NCI-H2081 (cell line): ENCODE data around the gene GLOD4.
"Not testable (repeated sequence)": the region's sequence is repeated elsewhere in the genome, so short reads cannot be mapped to it uniquely, and the experiment has no call there.

Experiments
- DNase-seq, 2 experiments: peaks; one replicate each; lab custom pipeline; 2025; lab: John Stamatoyannopoulos, UW

Gene GLOD4, protein sequence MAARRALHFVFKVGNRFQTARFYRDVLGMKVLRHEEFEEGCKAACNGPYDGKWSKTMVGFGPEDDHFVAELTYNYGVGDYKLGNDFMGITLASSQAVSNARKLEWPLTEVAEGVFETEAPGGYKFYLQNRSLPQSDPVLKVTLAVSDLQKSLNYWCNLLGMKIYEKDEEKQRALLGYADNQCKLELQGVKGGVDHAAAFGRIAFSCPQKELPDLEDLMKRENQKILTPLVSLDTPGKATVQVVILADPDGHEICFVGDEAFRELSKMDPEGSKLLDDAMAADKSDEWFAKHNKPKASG

DNA sequence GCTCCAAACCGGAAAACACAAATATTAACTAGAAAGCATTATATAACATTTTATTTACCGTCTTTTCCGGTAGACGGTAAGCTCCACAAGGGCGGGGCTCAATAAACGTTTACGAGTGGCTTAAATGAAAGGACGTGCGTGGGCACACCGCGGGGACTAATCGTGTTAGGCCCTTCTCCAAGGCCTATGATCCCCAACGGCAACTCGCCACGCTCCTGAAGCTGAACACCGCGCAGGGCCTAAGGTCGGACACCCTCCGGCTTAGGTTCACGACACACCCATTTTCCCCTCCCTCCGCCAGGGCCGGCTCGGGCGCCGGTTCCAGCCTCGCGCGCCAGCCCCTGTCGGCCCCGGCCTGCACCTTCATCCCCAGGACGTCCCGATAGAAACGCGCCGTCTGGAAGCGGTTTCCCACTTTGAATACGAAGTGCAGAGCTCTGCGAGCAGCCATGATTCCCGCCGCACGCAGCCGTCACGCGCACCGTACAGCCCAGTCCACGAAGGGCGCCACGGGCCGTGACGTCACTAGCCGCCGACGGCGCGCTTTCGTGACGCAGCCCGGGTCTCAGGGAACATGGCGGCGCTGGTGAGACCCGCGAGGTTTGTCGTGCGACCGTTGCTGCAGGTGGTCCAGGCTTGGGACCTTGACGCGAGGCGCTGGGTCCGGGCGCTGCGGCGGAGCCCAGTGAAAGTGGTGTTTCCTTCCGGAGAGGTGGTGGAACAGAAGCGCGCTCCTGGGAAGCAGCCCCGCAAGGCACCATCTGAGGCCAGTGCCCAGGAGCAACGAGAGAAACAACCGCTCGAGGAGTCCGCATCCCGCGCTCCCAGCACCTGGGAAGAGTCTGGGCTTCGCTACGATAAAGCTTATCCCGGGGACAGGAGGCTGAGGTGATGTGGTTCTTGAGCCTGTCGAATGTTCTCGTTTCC lies at the start of gene GLOD4, which contains the start of gene MRM3:
Gene GLOD4, minus strand, starts transcription at position 476 of the 927 bp plus-strand sequence. Its CDS starts 25 bp downstream, at position 451.
Gene MRM3, plus strand, starts transcription at position 549 of the 927 bp plus-strand sequence. Its CDS starts 26 bp downstream, at position 575.
- peak; percentile 67 to 84 for DNase-seq

DNA sequence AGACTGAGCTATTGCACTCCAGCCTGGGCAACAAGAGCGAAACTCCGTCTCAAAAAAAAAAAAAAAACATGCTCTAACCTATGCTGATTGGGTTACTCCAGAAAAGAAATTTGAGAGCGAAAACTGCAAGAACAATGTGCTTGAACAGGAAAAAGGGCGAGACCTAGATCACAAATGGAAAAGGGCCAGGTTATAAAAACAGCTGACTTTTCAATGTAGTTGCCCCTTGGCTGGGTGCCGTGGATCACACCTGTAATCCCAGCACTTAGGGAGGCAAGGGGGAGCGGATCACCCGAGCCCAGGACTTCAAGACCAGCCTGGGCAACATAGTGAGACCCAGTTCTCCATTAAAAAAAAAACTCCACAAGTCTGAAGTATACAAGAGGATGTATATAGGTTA lies 48.9 kb upstream of the GLOD4 start:
- no peak for DNase-seq

DNA sequence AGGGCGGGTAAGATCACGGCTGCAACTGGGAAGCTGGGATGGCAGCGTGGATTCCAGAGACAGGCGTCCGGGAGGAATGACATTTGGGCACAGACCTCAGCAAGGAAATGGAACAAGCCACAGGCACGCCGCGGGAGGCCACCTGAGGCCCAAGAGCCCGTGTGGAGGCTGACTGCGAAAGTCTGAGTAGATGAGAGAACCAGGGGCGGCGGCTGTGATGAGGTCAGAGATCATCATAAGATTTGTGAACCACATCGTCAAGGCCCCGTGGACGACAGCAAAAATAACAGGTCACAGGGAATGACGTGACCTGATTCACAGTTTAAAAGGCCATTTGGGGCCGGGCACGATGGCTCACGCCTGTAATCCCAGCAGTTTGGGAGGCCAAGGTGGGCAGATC lies 48.3 kb upstream of the GLOD4 start:
- no peak for DNase-seq

DNA sequence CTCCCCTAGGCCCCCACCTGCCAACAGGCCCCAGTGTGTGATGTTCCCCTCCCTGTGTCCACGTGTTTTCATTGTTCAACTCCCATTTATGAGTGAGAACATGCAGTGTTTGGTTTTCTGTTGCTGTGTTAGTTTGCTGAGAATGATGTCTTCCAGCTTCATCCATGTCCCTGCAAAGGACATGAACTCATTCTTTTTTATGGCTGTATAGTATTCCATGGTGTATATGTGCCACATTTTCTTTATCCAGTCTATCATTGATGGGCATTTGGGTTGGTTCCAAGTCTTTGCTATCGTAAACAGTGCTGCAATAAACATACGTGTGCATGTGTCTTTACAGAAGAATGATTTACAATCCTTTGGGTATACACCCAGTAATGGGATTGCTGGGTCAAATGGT lies 47.5 kb upstream of the GLOD4 start:
- not testable (repeated sequence) for DNase-seq

DNA sequence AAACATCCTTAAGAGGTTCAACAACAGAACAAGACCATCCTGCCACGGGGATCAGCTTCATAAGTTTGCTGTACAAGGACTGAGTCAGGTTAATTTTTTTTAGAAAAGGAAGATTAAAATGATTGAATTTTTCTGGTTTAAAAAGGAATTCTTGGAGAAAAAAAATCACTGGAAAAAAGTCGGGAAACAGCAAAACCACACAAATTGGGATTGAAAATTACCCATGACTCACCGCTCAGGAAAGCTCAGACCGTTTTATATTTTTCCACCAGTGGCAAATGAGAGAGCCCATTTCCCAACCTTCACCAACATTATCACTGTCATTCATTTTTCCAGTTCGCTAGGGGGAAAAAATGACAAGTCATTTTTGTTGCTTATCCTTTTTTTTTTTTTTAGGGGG lies 46.7 kb upstream of the GLOD4 start:
- no peak for DNase-seq

DNA sequence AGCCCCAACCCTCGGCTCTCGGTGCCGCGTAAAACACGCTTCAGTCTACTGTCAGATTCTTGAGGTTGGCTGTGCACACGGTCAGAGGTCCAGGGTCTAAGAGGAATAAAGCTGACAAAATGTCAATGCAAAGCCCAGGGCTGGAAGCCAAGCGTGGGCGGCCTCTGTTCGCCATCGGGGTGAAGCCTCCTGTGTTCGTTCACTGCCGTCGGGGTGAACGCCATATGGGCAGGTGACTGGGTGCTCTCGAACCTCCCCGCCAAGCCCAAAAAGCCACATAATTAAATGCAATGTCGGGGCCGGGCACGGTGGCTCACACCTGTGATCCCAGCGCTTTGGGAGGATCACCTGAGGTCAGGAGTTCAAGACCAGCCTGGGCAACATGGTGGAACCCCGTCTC lies 44.7 kb upstream of the GLOD4 start:
- DNase-seq: no peak

DNA sequence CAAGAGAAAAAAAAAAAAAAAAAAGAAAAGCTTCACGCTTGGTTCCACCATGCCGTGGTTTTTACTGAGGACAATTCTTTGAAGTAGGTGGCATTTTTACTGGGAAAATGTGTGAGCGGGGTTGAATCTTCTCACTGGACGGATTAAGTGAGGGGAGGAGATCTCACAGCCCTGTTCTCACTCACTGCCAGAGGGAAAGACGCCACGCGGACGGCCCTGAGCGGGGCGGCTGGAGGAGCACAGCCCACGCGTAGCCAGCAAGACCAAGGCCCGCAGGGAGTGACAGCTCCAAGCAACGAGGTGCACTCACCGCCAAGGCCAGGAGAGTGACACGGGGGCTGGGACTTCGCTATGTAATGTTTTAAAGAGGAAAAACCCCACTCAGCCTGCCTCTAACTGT lies 43.1 kb upstream of the GLOD4 start:
- no peak for DNase-seq

DNA sequence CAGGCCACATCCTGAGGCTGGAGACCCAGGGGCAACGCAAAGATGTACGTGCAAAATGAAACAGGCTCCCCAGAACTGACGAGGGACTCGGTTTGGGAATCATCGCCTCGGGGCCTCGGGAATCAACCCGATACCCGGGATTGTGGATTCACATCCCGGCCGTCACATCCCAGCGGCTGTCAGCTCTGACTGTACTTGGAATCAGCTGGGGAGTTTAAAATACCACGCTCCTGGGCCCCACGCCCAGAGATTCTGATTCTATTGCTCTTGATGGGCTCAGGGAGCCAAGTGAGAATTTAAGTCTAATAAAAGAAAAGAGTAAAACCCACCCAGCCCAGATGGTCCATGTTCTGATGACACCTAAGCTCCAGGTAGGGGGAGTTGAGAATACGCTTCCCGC lies 42.3 kb upstream of the GLOD4 start:
- DNase-seq: no peak

DNA sequence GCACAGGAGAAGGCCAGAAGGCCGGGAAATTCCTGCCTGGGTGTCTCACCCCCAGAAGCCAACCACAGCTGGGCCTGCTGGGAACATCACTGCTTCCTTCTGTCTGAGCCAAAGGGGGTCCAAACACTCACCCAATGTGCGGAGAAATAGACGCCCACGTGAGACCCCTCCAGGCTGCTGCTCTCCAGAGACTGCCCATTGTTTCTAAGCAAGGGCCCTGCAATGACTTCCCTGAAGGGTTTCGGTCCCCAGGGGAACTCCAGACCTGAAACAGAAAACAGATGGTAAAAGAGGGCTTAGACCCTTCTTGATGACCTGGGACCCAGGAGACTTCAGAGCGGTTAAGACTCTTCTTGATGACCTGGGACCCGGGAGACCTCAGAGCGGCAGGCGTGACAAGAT lies 41.4 kb upstream of the GLOD4 start:
- DNase-seq: no peak

DNA sequence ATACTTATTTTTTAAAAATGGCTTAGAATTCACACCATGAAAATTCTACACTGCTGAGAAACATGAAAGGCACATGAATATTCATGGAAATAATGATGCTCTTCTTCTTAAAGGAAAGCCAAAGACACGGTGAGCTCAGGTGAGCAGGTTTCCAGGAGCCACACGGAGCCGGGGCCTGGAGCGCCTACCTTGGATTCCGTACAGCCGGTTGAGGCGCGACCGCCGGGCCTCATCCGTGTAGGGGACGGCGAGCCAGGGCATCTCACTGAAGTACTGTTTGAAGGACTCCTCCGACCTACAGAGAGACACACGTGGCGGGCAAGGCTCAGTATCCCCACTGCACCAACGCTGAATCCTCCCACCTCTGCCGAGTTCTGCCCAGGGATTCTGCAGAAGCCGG lies 37.2 kb upstream of the GLOD4 start:
- no peak for DNase-seq

DNA sequence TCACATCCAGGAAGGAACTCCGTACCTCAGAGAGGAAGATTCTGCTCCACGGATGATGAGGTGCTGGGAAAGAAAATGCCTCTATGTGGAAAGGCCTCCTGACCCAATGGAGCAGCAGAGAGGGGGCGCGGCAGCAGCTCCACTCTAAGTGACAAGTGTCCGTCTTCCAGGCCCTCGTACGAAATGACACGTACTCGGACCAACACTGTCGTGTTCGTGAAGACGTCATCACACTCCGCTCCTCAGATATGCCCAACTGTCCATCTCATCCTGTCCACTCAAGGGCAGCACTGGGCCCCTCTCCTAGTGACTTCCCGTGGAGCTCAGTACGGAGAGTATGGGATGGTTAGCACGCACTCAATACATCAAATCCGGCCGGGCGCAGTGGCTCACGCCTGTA lies 32.3 kb upstream of the GLOD4 start:
- DNase-seq: no peak

DNA sequence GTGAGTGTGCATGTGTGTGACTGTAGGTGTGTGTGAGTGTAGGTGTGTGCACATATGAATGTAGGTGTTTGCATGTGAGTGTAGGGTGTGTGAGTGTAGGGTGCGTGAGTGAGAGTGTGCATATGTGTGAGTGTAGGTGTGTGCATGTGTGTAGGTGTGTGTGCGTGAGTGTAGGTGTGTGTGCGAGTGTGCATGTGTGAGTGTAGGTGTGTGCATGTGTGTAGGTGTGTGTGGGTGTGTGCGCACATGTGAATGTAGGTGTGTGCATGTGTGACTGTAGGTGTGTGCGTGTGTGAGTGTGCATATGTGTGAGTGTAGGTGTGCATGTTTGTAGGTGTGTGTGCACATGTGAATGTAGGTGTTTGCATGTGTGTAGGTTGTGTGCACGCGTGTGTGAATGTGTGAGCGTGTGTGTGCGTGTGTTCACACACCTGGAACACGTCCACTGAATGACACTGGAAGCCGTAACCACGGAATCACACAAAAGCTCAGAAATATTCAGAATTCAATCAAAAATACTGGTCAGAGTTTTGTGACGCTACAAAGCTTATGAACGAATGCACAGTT lies 30.6 kb upstream of the GLOD4 start:
- DNase-seq: no peak

DNA sequence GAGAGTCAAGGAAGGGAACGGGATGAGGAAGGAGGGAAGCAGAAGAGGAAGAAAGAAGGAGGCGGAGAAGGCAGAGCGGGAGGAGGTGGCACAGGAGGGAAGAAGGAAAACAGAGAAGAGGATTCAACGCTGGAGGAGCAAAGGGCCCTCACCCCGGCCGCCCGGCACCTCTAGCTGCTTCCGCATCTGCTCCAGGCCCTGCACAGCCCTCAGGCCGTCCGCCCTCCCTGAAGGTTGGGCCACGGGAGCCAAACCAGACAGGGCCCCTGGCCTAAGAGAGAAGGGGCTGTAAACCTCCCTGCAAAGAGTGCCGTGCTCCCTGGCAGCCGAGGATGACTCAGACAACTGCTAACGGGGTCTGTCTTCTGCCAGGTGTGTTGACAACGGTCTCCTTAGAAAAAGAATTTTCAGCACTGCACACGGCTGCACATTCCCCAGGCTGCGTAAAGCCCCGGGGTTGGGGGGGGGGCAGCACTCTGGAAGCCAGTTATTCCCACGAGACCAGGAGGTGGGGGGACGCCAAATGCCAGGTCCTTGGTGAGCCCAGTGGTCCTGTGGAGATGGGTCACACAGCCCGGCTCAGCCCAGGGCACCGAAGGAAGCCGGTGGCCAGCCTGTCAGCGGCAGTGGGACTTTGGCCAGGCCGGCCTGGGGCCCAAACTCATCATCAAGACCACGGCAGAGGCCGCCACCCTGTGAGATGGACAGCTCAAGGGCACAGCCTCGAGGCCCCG lies 29.1 kb upstream of the GLOD4 start:
- DNase-seq: no peak

DNA sequence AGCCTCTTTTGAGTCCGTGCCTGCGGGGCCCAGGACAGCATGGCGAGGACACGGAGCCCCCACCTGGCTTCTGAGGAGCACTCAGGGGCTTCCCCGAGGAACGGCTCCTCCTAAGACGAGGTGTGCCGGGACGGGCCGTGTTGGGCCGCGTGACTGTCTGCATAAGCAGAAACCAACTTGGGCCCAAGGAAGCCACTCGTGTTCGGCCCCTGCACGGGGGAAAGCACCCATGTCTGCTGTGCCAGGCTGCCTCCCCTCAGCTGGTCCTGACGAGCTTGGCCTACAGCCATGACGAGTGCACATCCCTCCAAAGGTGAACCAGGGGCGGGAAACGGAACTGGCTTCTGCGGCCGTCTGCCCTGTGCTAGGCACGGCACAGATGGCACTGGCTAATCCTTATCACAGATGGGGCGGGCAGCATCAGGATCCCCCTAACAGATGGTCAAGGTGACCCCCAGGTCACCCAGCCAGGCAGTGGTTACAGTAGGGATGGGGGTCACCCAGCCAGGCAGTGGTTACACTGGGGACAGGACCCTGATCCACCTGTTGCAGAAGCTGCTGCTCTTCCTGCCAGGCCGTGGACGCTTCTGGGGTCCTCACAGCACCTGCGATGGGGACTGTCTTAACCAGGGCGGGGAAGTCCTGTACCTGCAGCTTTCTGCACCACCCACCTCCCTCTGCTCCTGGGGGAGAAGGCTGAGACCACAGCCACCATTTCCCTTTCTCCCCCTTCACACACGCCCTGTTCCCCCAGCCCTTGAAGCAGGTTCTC lies 25.6 kb upstream of the GLOD4 start:
- no peak for DNase-seq

DNA sequence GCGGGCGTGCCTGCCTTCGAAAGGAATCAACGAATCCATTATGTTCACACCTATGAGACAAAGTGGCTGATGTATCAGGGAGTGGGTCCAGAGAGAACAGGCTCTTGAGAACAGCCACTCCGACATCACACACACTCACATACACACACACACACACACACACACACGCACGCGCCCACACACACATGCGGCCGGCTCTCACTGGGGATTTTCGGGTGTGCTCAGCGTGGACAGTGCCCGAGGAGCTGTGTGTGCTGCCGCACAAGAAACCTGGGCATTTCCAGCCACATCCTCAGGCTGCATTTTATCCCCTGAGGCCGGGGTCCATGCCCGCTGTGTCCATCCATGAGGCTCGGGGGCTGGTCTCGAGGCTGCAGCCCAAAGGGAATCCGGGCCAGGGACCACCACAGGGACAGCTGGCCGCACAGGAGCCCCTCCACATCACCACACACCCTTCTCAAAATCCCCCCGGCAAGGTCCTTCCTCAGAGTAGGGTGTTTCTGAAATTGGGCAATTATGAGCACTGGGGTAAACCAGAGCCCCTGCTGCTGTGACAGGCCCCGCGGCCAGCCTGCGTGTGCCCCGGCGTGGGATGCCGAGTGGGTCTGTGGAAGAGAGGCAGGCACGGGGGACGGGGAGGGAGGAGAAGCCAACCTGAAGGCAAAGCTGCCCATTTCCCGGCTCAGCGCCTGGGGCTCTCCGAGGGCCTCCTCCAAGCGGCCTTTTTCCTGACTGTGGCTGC lies 24.9 kb upstream of the GLOD4 start:
- no peak for DNase-seq

DNA sequence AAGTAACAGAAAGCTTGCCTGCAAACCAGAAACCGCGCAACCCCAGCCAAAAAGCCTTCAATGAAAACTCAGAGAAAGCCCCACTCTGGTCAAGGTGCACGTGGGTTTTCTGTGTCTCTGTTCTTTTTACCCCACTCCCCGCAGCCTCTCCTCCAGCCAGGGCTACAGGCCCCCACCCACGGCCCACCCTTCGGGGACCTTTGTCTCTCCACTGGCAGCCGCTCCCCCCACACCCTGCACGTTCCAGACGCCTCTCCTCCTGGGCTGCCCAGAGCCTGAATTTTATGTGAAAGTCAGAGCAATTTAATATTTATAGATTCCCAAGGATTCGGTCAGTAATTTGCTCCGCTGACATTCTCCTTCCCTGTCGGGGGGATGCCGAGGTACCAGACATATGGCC lies 24.3 kb upstream of the GLOD4 start:
- no peak for DNase-seq

DNA sequence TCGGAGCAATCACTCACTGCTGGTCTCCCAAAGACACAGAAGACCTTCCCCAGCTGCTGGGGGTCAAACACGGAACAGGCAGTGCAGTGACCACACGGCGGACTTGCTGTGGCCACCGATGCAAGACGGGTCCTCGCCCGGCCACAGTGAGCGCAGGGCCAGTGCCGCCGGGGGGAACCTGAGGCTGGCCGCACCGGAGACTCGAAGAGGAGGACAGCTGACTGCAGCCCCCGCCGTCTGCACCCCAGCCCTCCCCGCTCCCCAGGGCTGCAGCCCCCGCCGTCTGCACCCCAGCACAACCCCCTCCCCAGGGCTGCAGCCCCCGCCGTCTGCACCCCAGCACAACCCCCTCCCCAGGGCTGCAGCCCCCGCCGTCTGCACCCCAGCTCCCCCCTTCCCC lies 23.8 kb upstream of the GLOD4 start:
- DNase-seq: not testable (repeated sequence)

DNA sequence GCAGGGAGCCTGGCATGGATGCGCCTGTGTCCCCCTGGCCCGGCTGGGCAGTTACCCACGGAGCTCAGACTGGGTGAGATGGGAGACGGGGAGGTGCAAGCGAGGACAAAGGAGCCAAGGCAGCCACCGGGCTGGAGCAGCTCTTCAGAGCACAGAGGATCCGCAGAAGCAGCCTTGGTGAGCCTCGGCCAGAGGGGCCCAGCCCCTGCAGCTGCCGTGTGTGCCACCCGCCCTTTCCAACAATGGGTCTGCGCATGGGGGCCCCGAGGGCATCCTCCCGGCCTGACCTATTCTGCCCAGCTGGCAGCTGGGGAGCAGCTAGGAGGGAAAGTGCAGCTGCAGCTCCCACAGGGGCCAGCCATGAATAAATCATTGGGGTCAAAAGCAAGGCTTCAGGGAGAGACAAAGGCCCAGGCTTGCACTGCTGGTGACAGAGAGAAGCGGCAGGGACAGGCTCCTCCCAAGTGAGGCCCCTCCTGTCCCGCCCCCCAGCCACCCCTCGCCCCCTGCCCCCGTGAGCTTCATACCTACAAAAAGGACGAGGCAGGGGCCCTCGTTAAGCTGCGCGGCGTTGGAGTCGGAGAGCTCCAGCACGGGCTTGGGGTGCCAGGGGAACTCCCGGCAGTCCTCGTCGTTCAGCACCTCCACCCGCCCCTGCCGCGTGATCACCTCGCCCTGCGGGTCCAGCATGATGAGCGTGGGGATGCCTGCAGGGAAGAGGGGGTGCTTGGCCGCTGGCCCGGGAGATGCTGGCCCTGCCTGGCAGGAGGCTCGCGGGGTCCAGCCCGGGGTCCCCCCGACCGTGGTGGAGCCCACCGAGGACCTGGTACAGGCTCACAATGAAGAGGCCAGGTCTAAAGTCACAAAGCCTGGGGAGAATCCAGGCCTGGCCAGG lies 22.7 kb upstream of the GLOD4 start:
- no peak for DNase-seq
